Measurements from ENCODE around the gene SASH1. TPM values are rescaled to one million over a fixed set of nuclear protein-coding genes. Genes with fewer than 3 reads are reported as not detected.

The SASH1 gene
- total RNA-seq, 1 experiment from 2014 or later, result 27.4 TPM

DNA sequence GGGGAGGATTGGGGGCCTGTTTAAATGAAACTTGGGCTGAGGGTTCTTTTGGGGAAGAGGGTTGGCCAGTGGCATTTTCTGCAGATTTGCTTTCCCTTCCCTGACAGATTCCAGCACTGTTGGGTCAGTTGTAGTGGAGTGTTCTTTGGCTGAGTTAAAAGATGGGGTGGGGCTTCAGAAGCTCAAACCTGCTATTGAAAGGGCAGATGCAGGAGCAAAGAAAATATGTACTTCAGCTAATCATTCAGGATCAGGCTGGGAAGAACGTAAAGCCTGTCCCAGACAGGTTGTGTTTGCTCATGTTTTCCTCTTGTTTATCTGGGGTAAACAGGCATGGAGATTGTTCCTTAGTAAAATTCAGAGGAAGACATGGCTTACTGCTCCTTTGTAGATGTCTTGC lies 2.5 kb downstream of the SASH1 start:
- Mint-ChIP-seq H3K4me1 (peaks cover 77% of the 10 kb centered on the region), H3K27ac (peak overlapping the region; percentile 43; the same call in 1 of the 2 replicates), H3K27me3 (ENCODE audit: low read depth) (no peaks in the 10 kb centered on the region; the same call in 1 of the 2 replicates), H3K4me3 (peak overlapping the region; percentile 46), H3K9me3 (no peaks in the 10 kb centered on the region), H3K36me3 (no peaks in the 10 kb centered on the region)
- CTCF ChIA-PET, result no interaction called here
- POLR2A ChIA-PET, result no interaction called here
- ATAC-seq (no peak), DNase-seq (ENCODE audit: low spot score) (no peak)
- TF ChIP-seq NR1H2 (CRISPR knock-in tag; IDR thresholded peaks at IDR 0.05) (no peak), TCF7 (CRISPR knock-in tag; IDR thresholded peaks at IDR 0.05; ENCODE audit: low read depth) (no peak), GRHL2 (CRISPR knock-in tag; IDR thresholded peaks at IDR 0.05; ENCODE audit: insufficient replicate concordance, severe bottlenecking) (no peak), ZNF396 (CRISPR knock-in tag; IDR thresholded peaks at IDR 0.05; ENCODE audit: borderline replicate concordance) (no peak), ETV6 (CRISPR knock-in tag; IDR thresholded peaks at IDR 0.05) (no peak), RELA (CRISPR knock-in tag; IDR thresholded peaks at IDR 0.05; ENCODE audit: borderline replicate concordance) (no peak), KAT7 (CRISPR knock-in tag; IDR thresholded peaks at IDR 0.05; ENCODE audit: borderline replicate concordance) (no peak), CREB1 (CRISPR knock-in tag; IDR thresholded peaks at IDR 0.05) (no peak), NFATC4 (CRISPR knock-in tag; IDR thresholded peaks at IDR 0.05) (no peak), SMAD4 (CRISPR knock-in tag; IDR thresholded peaks at IDR 0.05) (no peak)
- TF ChIP-seq, protein P1, sequence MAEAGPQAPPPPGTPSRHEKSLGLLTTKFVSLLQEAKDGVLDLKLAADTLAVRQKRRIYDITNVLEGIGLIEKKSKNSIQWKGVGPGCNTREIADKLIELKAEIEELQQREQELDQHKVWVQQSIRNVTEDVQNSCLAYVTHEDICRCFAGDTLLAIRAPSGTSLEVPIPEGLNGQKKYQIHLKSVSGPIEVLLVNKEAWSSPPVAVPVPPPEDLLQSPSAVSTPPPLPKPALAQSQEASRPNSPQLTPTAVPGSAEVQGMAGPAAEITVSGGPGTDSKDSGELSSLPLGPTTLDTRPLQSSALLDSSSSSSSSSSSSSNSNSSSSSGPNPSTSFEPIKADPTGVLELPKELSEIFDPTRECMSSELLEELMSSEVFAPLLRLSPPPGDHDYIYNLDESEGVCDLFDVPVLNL (CRISPR knock-in tag; IDR thresholded peaks at IDR 0.05; ENCODE audit: borderline replicate concordance, low read depth), result no peak
- TF ChIP-seq, protein P2, sequence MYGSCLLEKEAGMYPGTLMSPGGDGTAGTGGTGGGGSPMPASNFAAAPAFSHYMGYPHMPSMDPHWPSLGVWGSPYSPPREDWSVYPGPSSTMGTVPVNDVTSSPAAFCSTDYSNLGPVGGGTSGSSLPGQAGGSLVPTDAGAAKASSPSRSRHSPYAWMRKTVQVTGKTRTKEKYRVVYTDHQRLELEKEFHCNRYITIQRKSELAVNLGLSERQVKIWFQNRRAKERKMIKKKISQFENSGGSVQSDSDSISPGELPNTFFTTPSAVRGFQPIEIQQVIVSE (CRISPR knock-in tag; IDR thresholded peaks at IDR 0.05; ENCODE audit: borderline replicate concordance), result no peak
- TF ChIP-seq, protein P3, sequence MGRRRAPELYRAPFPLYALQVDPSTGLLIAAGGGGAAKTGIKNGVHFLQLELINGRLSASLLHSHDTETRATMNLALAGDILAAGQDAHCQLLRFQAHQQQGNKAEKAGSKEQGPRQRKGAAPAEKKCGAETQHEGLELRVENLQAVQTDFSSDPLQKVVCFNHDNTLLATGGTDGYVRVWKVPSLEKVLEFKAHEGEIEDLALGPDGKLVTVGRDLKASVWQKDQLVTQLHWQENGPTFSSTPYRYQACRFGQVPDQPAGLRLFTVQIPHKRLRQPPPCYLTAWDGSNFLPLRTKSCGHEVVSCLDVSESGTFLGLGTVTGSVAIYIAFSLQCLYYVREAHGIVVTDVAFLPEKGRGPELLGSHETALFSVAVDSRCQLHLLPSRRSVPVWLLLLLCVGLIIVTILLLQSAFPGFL (CRISPR knock-in tag; IDR thresholded peaks at IDR 0.05; ENCODE audit: borderline replicate concordance), result no peak
- TF ChIP-seq, protein P4, sequence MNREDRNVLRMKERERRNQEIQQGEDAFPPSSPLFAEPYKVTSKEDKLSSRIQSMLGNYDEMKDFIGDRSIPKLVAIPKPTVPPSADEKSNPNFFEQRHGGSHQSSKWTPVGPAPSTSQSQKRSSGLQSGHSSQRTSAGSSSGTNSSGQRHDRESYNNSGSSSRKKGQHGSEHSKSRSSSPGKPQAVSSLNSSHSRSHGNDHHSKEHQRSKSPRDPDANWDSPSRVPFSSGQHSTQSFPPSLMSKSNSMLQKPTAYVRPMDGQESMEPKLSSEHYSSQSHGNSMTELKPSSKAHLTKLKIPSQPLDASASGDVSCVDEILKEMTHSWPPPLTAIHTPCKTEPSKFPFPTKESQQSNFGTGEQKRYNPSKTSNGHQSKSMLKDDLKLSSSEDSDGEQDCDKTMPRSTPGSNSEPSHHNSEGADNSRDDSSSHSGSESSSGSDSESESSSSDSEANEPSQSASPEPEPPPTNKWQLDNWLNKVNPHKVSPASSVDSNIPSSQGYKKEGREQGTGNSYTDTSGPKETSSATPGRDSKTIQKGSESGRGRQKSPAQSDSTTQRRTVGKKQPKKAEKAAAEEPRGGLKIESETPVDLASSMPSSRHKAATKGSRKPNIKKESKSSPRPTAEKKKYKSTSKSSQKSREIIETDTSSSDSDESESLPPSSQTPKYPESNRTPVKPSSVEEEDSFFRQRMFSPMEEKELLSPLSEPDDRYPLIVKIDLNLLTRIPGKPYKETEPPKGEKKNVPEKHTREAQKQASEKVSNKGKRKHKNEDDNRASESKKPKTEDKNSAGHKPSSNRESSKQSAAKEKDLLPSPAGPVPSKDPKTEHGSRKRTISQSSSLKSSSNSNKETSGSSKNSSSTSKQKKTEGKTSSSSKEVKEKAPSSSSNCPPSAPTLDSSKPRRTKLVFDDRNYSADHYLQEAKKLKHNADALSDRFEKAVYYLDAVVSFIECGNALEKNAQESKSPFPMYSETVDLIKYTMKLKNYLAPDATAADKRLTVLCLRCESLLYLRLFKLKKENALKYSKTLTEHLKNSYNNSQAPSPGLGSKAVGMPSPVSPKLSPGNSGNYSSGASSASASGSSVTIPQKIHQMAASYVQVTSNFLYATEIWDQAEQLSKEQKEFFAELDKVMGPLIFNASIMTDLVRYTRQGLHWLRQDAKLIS (CRISPR knock-in tag; IDR thresholded peaks at IDR 0.05; ENCODE audit: borderline replicate concordance), result no peak
- TF ChIP-seq, protein P5, sequence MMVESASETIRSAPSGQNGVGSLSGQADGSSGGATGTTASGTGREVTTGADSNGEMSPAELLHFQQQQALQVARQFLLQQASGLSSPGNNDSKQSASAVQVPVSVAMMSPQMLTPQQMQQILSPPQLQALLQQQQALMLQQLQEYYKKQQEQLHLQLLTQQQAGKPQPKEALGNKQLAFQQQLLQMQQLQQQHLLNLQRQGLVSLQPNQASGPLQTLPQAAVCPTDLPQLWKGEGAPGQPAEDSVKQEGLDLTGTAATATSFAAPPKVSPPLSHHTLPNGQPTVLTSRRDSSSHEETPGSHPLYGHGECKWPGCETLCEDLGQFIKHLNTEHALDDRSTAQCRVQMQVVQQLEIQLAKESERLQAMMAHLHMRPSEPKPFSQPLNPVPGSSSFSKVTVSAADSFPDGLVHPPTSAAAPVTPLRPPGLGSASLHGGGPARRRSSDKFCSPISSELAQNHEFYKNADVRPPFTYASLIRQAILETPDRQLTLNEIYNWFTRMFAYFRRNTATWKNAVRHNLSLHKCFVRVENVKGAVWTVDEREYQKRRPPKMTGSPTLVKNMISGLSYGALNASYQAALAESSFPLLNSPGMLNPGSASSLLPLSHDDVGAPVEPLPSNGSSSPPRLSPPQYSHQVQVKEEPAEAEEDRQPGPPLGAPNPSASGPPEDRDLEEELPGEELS (CRISPR knock-in tag; IDR thresholded peaks at IDR 0.05), result no peak

DNA sequence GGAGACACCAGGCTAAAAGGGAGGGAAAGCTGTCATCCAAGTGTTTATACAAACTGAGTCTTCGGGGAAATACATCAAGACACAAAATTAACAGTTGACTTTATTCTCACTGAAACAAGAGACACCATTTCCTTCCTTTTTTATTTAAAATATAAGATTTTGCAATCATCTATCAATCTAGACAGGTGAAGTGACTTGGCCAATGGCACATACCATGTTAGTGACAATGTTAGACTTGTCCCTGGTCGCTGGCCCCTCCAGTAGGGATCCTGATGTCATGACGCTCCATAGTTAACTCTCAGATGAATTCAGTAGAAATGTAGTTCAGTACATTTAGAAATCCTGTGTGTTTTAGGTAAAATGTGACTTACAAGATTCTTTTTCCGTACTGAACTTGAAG lies 2.9 kb downstream of the SASH1 start:
- Mint-ChIP-seq H3K36me3 (no peaks in the 10 kb centered on the region), H3K9me3 (no peaks in the 10 kb centered on the region), H3K4me3 (peak overlapping the region; percentile 63), H3K4me1 (peaks cover 80% of the 10 kb centered on the region), H3K27ac (peak overlapping the region; percentile 43; the same call in 1 of the 2 replicates), H3K27me3 (ENCODE audit: low read depth) (no peaks in the 10 kb centered on the region; the same call in 1 of the 2 replicates)
- TF ChIP-seq GRHL2 (CRISPR knock-in tag; IDR thresholded peaks at IDR 0.05; ENCODE audit: insufficient replicate concordance, severe bottlenecking) (no peak), GABPB1 (CRISPR knock-in tag; IDR thresholded peaks at IDR 0.05) (no peak)
- no peak for DNase-seq (ENCODE audit: low spot score)
- ATAC-seq, result no peak
- CTCF ChIA-PET, result no interaction called here
- POLR2A ChIA-PET, result no interaction called here

All from WTC11 (cell line).